ENCODE measurements around the gene LRRFIP1. TPM values are rescaled to one million over a fixed set of nuclear protein-coding genes. Genes with fewer than 3 reads are reported as not detected.

The LRRFIP1 gene
- polyA plus RNA-seq, 1 donor (not counting 4 experiments of a cell fraction or from before 2014, with no cell fraction given): 115 TPM

DNA sequence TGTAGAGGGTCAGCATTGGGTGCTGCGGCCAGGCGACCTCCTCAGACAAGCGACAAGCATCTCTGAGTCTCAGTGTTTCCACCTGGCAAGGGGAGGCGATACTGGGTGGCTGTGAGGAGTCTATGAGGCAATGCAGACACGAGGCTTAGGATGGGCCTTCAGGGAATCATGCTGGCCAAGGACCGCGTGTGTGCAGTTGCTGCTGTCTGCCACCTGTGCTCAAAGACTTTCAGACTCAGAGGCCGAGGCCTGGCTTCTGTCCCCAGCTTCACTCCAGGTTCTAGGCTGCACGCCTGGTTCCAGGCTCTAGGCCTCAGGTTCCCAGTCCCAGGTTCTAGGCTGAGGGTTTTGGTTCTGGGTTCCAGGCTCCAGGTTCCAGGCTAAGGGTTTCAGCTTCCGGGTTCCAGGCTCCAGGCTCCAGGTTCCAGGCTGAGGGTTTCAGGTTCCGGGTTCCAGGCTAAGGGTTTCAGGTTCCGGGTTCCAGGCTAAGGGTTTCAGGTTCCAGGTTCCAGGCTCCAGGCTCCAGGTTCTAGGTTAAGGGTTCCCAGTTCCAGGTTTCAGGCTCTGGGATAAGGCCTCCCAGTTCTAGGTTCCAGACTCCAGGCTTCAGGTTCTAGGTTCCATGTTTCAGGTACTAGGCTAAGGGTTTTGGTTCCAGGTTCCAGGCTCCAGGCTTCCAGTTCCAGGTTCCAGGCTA is 14.8 kb downstream of the LRRFIP1 start:
- Histone ChIP-seq H3K27me3 (ENCODE audit: control insufficient read depth, extremely low read depth, insufficient read depth, low read length) (no peaks in the 10 kb centered on the region), H4K20me1 (ENCODE audit: control insufficient read depth, extremely low read depth, insufficient read depth, low read length) (peaks cover 3% of the 10 kb centered on the region), H3K79me2 (ENCODE audit: control insufficient read depth, insufficient read depth, low read length) (no peaks in the 10 kb centered on the region), H2AFZ (ENCODE audit: control insufficient read depth, low read length) (no peak overlapping the region), H3K27ac (ENCODE audit: control insufficient read depth, insufficient read depth, low read length) (no peak overlapping the region), H3K36me3 (ENCODE audit: control insufficient read depth in 2 of 2, extremely low read depth in 1 of 2, insufficient read depth in 2 of 2, low read length in 2 of 2) (no peaks in the 10 kb centered on the region), H3K4me2 (ENCODE audit: control insufficient read depth, extremely low read depth, insufficient read depth, low read depth, low read length) (no peak overlapping the region), H3K9me3 (ENCODE audit: control insufficient read depth, low read depth, low read length) (no peaks in the 10 kb centered on the region), H3K9ac (ENCODE audit: control insufficient read depth, extremely low read depth, insufficient read depth, low read length) (no peak overlapping the region), H3K4me1 (ENCODE audit: control insufficient read depth, extremely low read depth, insufficient read depth, low read length) (no peaks in the 10 kb centered on the region), H3K9me1 (ENCODE audit: control insufficient read depth, extremely low read depth, insufficient read depth, low read length) (no peaks in the 10 kb centered on the region), H3K4me3 (ENCODE audit: control insufficient read depth in 2 of 3, extremely low read depth in 1 of 3, insufficient read depth in 2 of 3, low read depth in 1 of 3, low read length in 3 of 3) (no peak overlapping the region)
- no peak for TF ChIP-seq EZH2 (IDR thresholded peaks at IDR 0.05; ENCODE audit: low read length)
- TF ChIP-seq, protein P1, sequence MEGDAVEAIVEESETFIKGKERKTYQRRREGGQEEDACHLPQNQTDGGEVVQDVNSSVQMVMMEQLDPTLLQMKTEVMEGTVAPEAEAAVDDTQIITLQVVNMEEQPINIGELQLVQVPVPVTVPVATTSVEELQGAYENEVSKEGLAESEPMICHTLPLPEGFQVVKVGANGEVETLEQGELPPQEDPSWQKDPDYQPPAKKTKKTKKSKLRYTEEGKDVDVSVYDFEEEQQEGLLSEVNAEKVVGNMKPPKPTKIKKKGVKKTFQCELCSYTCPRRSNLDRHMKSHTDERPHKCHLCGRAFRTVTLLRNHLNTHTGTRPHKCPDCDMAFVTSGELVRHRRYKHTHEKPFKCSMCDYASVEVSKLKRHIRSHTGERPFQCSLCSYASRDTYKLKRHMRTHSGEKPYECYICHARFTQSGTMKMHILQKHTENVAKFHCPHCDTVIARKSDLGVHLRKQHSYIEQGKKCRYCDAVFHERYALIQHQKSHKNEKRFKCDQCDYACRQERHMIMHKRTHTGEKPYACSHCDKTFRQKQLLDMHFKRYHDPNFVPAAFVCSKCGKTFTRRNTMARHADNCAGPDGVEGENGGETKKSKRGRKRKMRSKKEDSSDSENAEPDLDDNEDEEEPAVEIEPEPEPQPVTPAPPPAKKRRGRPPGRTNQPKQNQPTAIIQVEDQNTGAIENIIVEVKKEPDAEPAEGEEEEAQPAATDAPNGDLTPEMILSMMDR (optimal IDR thresholded peaks at IDR 0.05 in 1 of 3, IDR thresholded peaks at IDR 0.05 in 1 of 3, conservative IDR thresholded peaks at IDR 0.05 in 1 of 3; ENCODE audit: extremely low read depth in 1 of 3, insufficient read depth in 2 of 3, low read length in 3 of 3): no peak
- dilution Hi-C loops (cut with MboI; ENCODE audit: extremely low pct_ligation_motif_present, low sequenced_read_pairs): no loop called here
- no peak for DNase-seq (ENCODE audit: low read depth, low spot score)
- FAIRE-seq: no peak

GRCh38 chr2:237643066-237643465 is 15.7 kb downstream of the LRRFIP1 start:
- Histone ChIP-seq H3K9me1 (ENCODE audit: control insufficient read depth, extremely low read depth, insufficient read depth, low read length) (no peaks in the 10 kb centered on the region), H3K4me3 (ENCODE audit: control insufficient read depth in 2 of 3, extremely low read depth in 1 of 3, insufficient read depth in 2 of 3, low read depth in 1 of 3, low read length in 3 of 3) (no peak overlapping the region), H2AFZ (ENCODE audit: control insufficient read depth, low read length) (no peak overlapping the region), H3K4me1 (ENCODE audit: control insufficient read depth, extremely low read depth, insufficient read depth, low read length) (no peaks in the 10 kb centered on the region), H3K9me3 (ENCODE audit: control insufficient read depth, low read depth, low read length) (no peaks in the 10 kb centered on the region), H3K9ac (ENCODE audit: control insufficient read depth, extremely low read depth, insufficient read depth, low read length) (no peak overlapping the region), H3K27me3 (ENCODE audit: control insufficient read depth, extremely low read depth, insufficient read depth, low read length) (peaks cover 2% of the 10 kb centered on the region), H3K79me2 (ENCODE audit: control insufficient read depth, insufficient read depth, low read length) (no peaks in the 10 kb centered on the region), H3K36me3 (ENCODE audit: control insufficient read depth in 2 of 2, extremely low read depth in 1 of 2, insufficient read depth in 2 of 2, low read length in 2 of 2) (no peaks in the 10 kb centered on the region), H3K27ac (ENCODE audit: control insufficient read depth, insufficient read depth, low read length) (no peak overlapping the region), H3K4me2 (ENCODE audit: control insufficient read depth, extremely low read depth, insufficient read depth, low read depth, low read length) (no peak overlapping the region), H4K20me1 (ENCODE audit: control insufficient read depth, extremely low read depth, insufficient read depth, low read length) (peaks cover 3% of the 10 kb centered on the region)
- DNase-seq (ENCODE audit: low read depth, low spot score) (no peak), FAIRE-seq (no peak)
- dilution Hi-C loops (cut with MboI; ENCODE audit: extremely low pct_ligation_motif_present, low sequenced_read_pairs): no loop called here
- no peak for TF ChIP-seq EZH2 (IDR thresholded peaks at IDR 0.05; ENCODE audit: low read length)
- TF ChIP-seq, protein P1 (optimal IDR thresholded peaks at IDR 0.05 in 1 of 3, IDR thresholded peaks at IDR 0.05 in 1 of 3, conservative IDR thresholded peaks at IDR 0.05 in 1 of 3; ENCODE audit: extremely low read depth in 1 of 3, insufficient read depth in 2 of 3, low read length in 3 of 3): no peak
